Heart right ventricle (tissue), 16 donors: Measurements from ENCODE around the gene BAG5. TPM values are rescaled to one million over a fixed set of nuclear protein-coding genes. Genes with fewer than 3 reads are reported as not detected.
A peak's percentile ranks its signal among the peaks of the same experiment; 100 is the strongest.

ENCODE experiments used
- ATAC-seq, 8 donors: fragments of 200-7000 bp; cut with Tn5 transposase; one replicate each; pipeline ENCODE4 v1.9.1; 2020; ENCODE audit warnings: mild to moderate bottlenecking in 8 of 8, moderate library complexity in 8 of 8, moderate number of reproducible peaks in 1 of 8
- DNase-seq, 2 donors: peaks; one replicate each; pipeline ENCODE4 v3.0.0-alpha.2; 2020
- H3K27ac ChIP-seq, 10 donors: fragments of 200-600 bp; sonication (generic) in 2 of 10; one replicate each; pipeline versions ENCODE4 v1.5.0 to v1.8.0; 2020 to 2022; ENCODE audit warnings: mild to moderate bottlenecking in 3 of 10
- H3K27me3 ChIP-seq, 7 donors: fragments of 200-600 bp; one replicate each; pipeline ENCODE4 v1.8.0; 2021 to 2022; ENCODE audit warnings: mild to moderate bottlenecking in 2 of 7
- H3K36me3 ChIP-seq, 9 donors: fragments of 200-600 bp; sonication (generic) in 1 of 9; one replicate each; pipeline versions ENCODE4 v1.5.0 to v1.8.0; 2020 to 2022; ENCODE audit warnings: mild to moderate bottlenecking in 2 of 9
- H3K4me1 ChIP-seq, 9 donors: fragments of 200-600 bp; sonication (generic) in 1 of 9; one replicate each; pipeline versions ENCODE4 v1.5.0 to v1.8.0; 2020 to 2022; ENCODE audit warnings: mild to moderate bottlenecking in 4 of 9
- H3K4me3 ChIP-seq, 10 donors: fragments of 200-600 bp; sonication (generic) in 2 of 10; one replicate each; pipeline versions ENCODE4 v1.5.0 to v1.8.0; 2020 to 2022; ENCODE audit warnings: mild to moderate bottlenecking in 7 of 10, moderate library complexity in 2 of 10
- H3K9me3 ChIP-seq, 11 donors: fragments of 200-600 bp in 10 of 11; sonication (generic) in 2 of 11; one replicate each; pipeline versions ENCODE4 v1.5.0 to v1.8.0; 2013 to 2022; ENCODE audit warnings: mild to moderate bottlenecking in 2 of 11, control low read depth in 1 of 11, moderate library complexity in 1 of 11
- CTCF ChIP-seq, 9 donors: fragments of 200-600 bp; sonication (generic) in 2 of 9; IDR thresholded peaks; one replicate each; pipeline versions ENCODE4 v1.5.0 to v1.8.0; 2021 to 2022; ENCODE audit warnings: antibody characterized with exemption in 9 of 9, mild to moderate bottlenecking in 5 of 9, moderate library complexity in 1 of 9
- WGBS, 2 donors: extraction: QIAGEN DNeasy Blood & Tissue Kit; methylation state at CpG; one replicate each; pipeline ENCODE4 v1.1.7; 2013; ENCODE audit warnings: inconsistent platforms in 1 of 2; 5-methylcytosine and 5-hydroxymethylcytosine counted together
- intact Hi-C, 10 donors: fragments of 100-400 bp; cut with DNase I; formaldehyde crosslinking; loops; one replicate each; pipeline versions ENCODE4 v1.11.1 to v1.14.2; 2022
- polyA plus RNA-seq, 2 donors: library from polyadenylated mRNA; stranded (reverse); fragments of 200-250 nt; gene quantifications; one replicate each; pipeline ENCODE4 v1.2.3, GENCODE V29; 2013
- total RNA-seq, 10 donors: library from RNA; stranded (reverse); fragmentation: NEBNext Ultra II Directional in 3 of 10; extraction: Animal tissue kit (Norgen Biotek cat#: 25700) in 3 of 10; gene quantifications; one replicate each; pipeline versions ENCODE4 v1.2.1 to v1.2.4, GENCODE V29; 2021 to 2023
- donor health status: Arrhythmogenic right ventricular cardiomyopathy.
- donor health status: ischemic (EF 13 %, LVEDD 7.1; RV severe dilation, severe dysfunction).
- donor health status: healthy with polysubstance abuse.
- donor health status: DM: no; HTN: yes; CAD: no.
- donor health status: DM: no; HTN: no; CAD: no.
- donor health status: ischemic (EF 25% LVEDD 6.9; RV normal size, moderate dysfunction).
- donor health status: ischemic (EF 25% LVEDD 5.7; RV mildly dilated, moderate dysfunction).
- donor health status: healthy.
- donor health status: DM: yes; HTN: yes; CAD: no.
- donor health status: Ischemic cardiomyopathy.
- donor health status: ischemic (EF 35%, LVEDD 5.7; RV mildly dilated, moderate dysfunction).
- donor health status: nonischemic (EF 11% LVEDD 7.7; RV severe dilation, severe dysfunction).
- donor health status: DM: yes; HTN: yes; CAD: no.
- donor health status: PGD.
- donor health status: ischemic (EF 29% LVEDD 5.4; RV normal size, mild dysfunction).
- donor health status: nonischemic (EF 23%, LVEDD 6.1; RV moderate dilation, normal function).

Gene BAG5
- total and polyA plus RNA-seq, 12 donors, result 5.0 to 19.7 (median 15.7) TPM

GRCh38 chr14:103594265-103594664 lies 31.8 kb upstream of the BAG5 start:
- Histone ChIP-seq H3K4me3 (peak overlapping the region in 2 of 10 donors; percentile 5 to 24), H3K27me3 (no peaks in the 10 kb centered on the region), H3K4me1 (peaks cover 0 to 37% (median 22%) of the 10 kb centered on the region in 9 donors), H3K9me3 (no peaks in the 10 kb centered on the region), H3K36me3 (peaks cover 0 to 24% (median 0%) of the 10 kb centered on the region in 9 donors), H3K27ac (peak overlapping the region in 8 of 10 donors; percentile 41 to 70 (median 52))
- ATAC-seq, result peak; percentile 43 to 85 (median 68)
- WGBS, 2 donors, result 48 to 50% methylated on average over 9 to 11 of the region's 11 CpGs
- intact Hi-C loops, result no loop called here
- TF ChIP-seq CTCF (IDR thresholded peaks at IDR 0.05), result no peak
- DNase-seq, result peak; percentile 25 to 49

- no peak for TF ChIP-seq CTCF (IDR thresholded peaks at IDR 0.05)
- intact Hi-C loops, result no loop called here
- Histone ChIP-seq H3K4me3 (peak overlapping the region in 2 of 10 donors; percentile 5 to 24), H3K27me3 (no peaks in the 10 kb centered on the region), H3K9me3 (no peaks in the 10 kb centered on the region), H3K36me3 (peaks cover 0 to 31% (median 2%) of the 10 kb centered on the region in 9 donors), H3K4me1 (peaks cover 0 to 37% (median 22%) of the 10 kb centered on the region in 9 donors), H3K27ac (peak overlapping the region in 7 of 10 donors; percentile 52 to 70 (median 52))
- ATAC-seq, result no peak
- 59 to 82% methylated on average over 6 of the region's 6 CpGs for WGBS, 2 donors
- no peak for DNase-seq
Measured at GRCh38 chr14:103593577-103593976, 31.1 kb upstream of the BAG5 start.

- intact Hi-C loops, result loop anchor here in 1 of 10 donors (10.0 kb wide), 1 partner anchor 400 kb away; no protein-coding TSS in a partner anchor
- WGBS, 2 donors, result 77% methylated on average over 11 of the region's 11 CpGs
Measured at GRCh38 chr14:103584326-103584915, 22.0 kb upstream of the BAG5 start.

More at GRCh38 chr14:103584326-103584915, 22.0 kb upstream of the BAG5 start:
- Histone ChIP-seq H3K27ac (no peak overlapping the region), H3K4me3 (no peak overlapping the region), H3K27me3 (no peaks in the 10 kb centered on the region), H3K36me3 (peaks cover 0 to 65% (median 19%) of the 10 kb centered on the region in 9 donors), H3K9me3 (no peaks in the 10 kb centered on the region), H3K4me1 (no peaks in the 10 kb centered on the region)
- DNase-seq, result no peak
- no peak for TF ChIP-seq CTCF (IDR thresholded peaks at IDR 0.05)
- ATAC-seq, result no peak
